Uterus (tissue), 4 donors: ENCODE results near the gene ZNF154. TPM values are rescaled to one million over a fixed set of nuclear protein-coding genes. Genes with fewer than 3 reads are reported as not detected.
"Not testable (repeated sequence)": the region's sequence is repeated elsewhere in the genome, so short reads cannot be mapped to it uniquely, and the experiment has no call there.

Experiments
- DNase-seq, 2 donors: peaks; one replicate each; pipeline ENCODE4 v3.0.0-alpha.2; 2019 to 2020
- H3K27ac ChIP-seq, 2 donors: fragments of 200-600 bp; sonication (generic); 1 replicate in 1 of 2; 2 replicates in 1 of 2; pipeline ENCODE4 v1.5.1; 2016 to 2018
- H3K27me3 ChIP-seq, 2 donors: fragments of 200-600 bp; sonication (generic); one replicate each; pipeline ENCODE4 v1.5.1; 2018 to 2019; ENCODE audit warnings: control low read depth in 1 of 2
- H3K36me3 ChIP-seq, 2 donors: fragments of 200-600 bp; sonication (generic); one replicate each; pipeline ENCODE4 v1.5.1; 2019; ENCODE audit warnings: control low read depth in 1 of 2
- H3K4me1 ChIP-seq, 2 donors: fragments of 200-600 bp; sonication (generic); one replicate each; pipeline ENCODE4 v1.5.1; 2018 to 2019; ENCODE audit warnings: control low read depth in 1 of 2
- H3K4me3 ChIP-seq, 2 donors: fragments of 200-600 bp; sonication (generic); 1 replicate in 1 of 2; 2 replicates in 1 of 2; pipeline ENCODE4 v1.5.1; 2018 to 2019; ENCODE audit warnings: mild to moderate bottlenecking in 1 of 2
- H3K9me3 ChIP-seq, 2 donors: fragments of 200-600 bp; sonication (generic); one replicate each; pipeline ENCODE4 v1.5.1; 2019; ENCODE audit warnings: control low read depth in 1 of 2
- POLR2A ChIP-seq, 2 donors: fragments of 450-650 bp; IDR thresholded peaks; one replicate each; pipeline ENCODE4 v1.6.1; 2016; ENCODE audit warnings: antibody characterized with exemption in 2 of 2, mild to moderate bottlenecking in 1 of 2, moderate library complexity in 1 of 2
- intact Hi-C: fragments of 100-400 bp; cut with DNase I; formaldehyde crosslinking; loops from one replicate; pipeline ENCODE4 v1.15.1; 2023; ENCODE audit warnings: low total_unique reads
- total RNA-seq, 4 donors: library from RNA; depleted of rRNA in 3 of 4; stranded (reverse); fragments of >200 nt in 3 of 4; gene quantifications; one replicate each; pipeline versions ENCODE4 v1.1.0 to v1.2.4, GENCODE V29; 2014 to 2023
- TF ChIP-seq, protein P1 (sequence below), 4 experiments: fragments of 200-600 bp in 2 of 4; fragments of 450-650 bp in 2 of 4; sonication (generic) in 2 of 4; IDR thresholded peaks; one replicate each; pipeline ENCODE4 v1.5.1; 2016 to 2019; ENCODE audit warnings: antibody characterized with exemption in 4 of 4, mild to moderate bottlenecking in 2 of 4, moderate library complexity in 1 of 4
- donor health status: DM: yes; HTN: yes; CAD: no.

The ZNF154 gene
- total RNA-seq, 4 donors from 2014 or later: 0.88 to 27.4 (median 1.5) TPM

- H3K4me3 ChIP-seq: peak overlapping the region; percentile 81 to 89
- no peaks in the 10 kb centered on the region for H3K36me3 ChIP-seq
- H3K27ac ChIP-seq: no peak overlapping the region
- intact Hi-C loops: no loop called here
- no peaks in the 10 kb centered on the region for H3K27me3 ChIP-seq
- DNase-seq: no peak
- no peak for TF ChIP-seq POLR2A (IDR thresholded peaks at IDR 0.05)
- TF ChIP-seq, protein P1, sequence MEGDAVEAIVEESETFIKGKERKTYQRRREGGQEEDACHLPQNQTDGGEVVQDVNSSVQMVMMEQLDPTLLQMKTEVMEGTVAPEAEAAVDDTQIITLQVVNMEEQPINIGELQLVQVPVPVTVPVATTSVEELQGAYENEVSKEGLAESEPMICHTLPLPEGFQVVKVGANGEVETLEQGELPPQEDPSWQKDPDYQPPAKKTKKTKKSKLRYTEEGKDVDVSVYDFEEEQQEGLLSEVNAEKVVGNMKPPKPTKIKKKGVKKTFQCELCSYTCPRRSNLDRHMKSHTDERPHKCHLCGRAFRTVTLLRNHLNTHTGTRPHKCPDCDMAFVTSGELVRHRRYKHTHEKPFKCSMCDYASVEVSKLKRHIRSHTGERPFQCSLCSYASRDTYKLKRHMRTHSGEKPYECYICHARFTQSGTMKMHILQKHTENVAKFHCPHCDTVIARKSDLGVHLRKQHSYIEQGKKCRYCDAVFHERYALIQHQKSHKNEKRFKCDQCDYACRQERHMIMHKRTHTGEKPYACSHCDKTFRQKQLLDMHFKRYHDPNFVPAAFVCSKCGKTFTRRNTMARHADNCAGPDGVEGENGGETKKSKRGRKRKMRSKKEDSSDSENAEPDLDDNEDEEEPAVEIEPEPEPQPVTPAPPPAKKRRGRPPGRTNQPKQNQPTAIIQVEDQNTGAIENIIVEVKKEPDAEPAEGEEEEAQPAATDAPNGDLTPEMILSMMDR (IDR thresholded peaks at IDR 0.05): no peak
- H3K9me3 ChIP-seq: peaks cover 0 to 56% of the 10 kb centered on the region in 2 donors
- H3K4me1 ChIP-seq: no peaks in the 10 kb centered on the region
Measured at GRCh38 chr19:57747472-57747807, 38.4 kb upstream of the ZNF154 start.

- Histone ChIP-seq H3K27ac (peak within 1 kb of the TSS; percentile 73 to 75), H3K9me3 (peaks cover 0 to 50% of the 10 kb centered on the region in 2 donors), H3K27me3 (no peaks in the 10 kb centered on the region), H3K36me3 (no peaks in the 10 kb centered on the region), H3K4me3 (peak within 1 kb of the TSS; percentile 81 to 89), H3K4me1 (no peaks in the 10 kb centered on the region)
- DNase-seq: peak; percentile 76 to 82
- TF ChIP-seq POLR2A (IDR thresholded peaks at IDR 0.05): peak in 1 of 2 donors; percentile 6
- TF ChIP-seq, protein P1 (IDR thresholded peaks at IDR 0.05): no peak
- intact Hi-C loops: no loop called here
Measured at GRCh38 chr19:57746580-57747471, 37.8 kb upstream of the ZNF154 start, which contains the start of gene ZNF776. Gene ZNF776 (plus strand): TSS chr19:57746815. CDS start chr19:57747059, 244 bp downstream.

- H3K27ac ChIP-seq, H3K36me3 ChIP-seq, intact Hi-C loops, H3K27me3 ChIP-seq, H3K4me3 ChIP-seq, DNase-seq, H3K9me3 ChIP-seq, H3K4me1 ChIP-seq: not testable (repeated sequence)
Measured at GRCh38 chr19:57738770-57739169, 29.8 kb upstream of the ZNF154 start.

GRCh38 chr19:57738320-57738719 lies 29.3 kb upstream of the ZNF154 start:
- DNase-seq: peak in 1 of 2 donors; percentile 16
- H3K9me3 ChIP-seq, intact Hi-C loops, H3K27ac ChIP-seq, H3K36me3 ChIP-seq, H3K4me3 ChIP-seq, H3K27me3 ChIP-seq, H3K4me1 ChIP-seq: not testable (repeated sequence)
- TF ChIP-seq, protein P1 (IDR thresholded peaks at IDR 0.05): peak in 2 of 4 experiments; percentile 16 to 53

- Histone ChIP-seq H3K36me3 (no peaks in the 10 kb centered on the region), H3K9me3 (peaks cover 0 to 87% of the 10 kb centered on the region in 2 donors), H3K4me3 (no peak overlapping the region), H3K27me3 (no peaks in the 10 kb centered on the region), H3K4me1 (no peaks in the 10 kb centered on the region), H3K27ac (no peak overlapping the region)
- intact Hi-C loops: no loop called here
- TF ChIP-seq POLR2A (IDR thresholded peaks at IDR 0.05): no peak
- TF ChIP-seq, protein P1 (IDR thresholded peaks at IDR 0.05): no peak
- DNase-seq: no peak
Measured at GRCh38 chr19:57720878-57721277, 11.9 kb upstream of the ZNF154 start.
